Renal pelvis (tissue), 4 donors: ENCODE results near the gene TMEM161A. TPM values are rescaled to one million over a fixed set of nuclear protein-coding genes. Genes with fewer than 3 reads are reported as not detected.

ENCODE experiments used
- DNase-seq: peaks from one replicate; pipeline ENCODE4 v3.0.0-alpha.2; 2013
- polyA plus RNA-seq, 3 donors: library from polyadenylated mRNA; unstranded; fragments of 120-200 nt; gene quantifications; one replicate each; pipeline ENCODE4 v1.2.1, GENCODE V29; 2013; ENCODE audit not compliant: insufficient read length in 3 of 3

TMEM161A gene
- polyA plus RNA-seq, 3 donors, result 39.3 to 45.5 (median 39.5) TPM

DNA sequence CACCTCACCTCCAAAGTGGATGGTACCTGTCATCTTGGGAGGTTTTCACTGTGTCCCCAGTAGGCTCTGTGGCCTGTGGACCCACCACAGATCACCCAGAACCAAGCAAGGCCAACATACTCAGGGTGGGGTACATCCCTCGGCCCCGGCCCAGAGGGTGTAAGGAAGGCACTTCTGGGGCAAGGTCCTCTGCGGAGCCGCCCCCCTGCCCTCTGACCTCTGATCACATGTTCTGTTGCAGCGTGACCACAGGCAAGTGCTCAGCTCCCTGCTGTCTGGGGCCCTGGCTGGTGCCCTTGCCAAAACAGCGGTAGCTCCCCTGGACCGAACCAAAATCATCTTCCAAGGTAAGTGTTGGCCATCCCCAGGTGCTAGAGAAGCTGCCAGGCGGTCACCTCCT is 36.7 kb downstream of the TMEM161A start:
- DNase-seq, result no peak

GRCh38 chr19:19098703-19099632 is 39.3 kb downstream of the TMEM161A start:
- no peak for DNase-seq

DNA sequence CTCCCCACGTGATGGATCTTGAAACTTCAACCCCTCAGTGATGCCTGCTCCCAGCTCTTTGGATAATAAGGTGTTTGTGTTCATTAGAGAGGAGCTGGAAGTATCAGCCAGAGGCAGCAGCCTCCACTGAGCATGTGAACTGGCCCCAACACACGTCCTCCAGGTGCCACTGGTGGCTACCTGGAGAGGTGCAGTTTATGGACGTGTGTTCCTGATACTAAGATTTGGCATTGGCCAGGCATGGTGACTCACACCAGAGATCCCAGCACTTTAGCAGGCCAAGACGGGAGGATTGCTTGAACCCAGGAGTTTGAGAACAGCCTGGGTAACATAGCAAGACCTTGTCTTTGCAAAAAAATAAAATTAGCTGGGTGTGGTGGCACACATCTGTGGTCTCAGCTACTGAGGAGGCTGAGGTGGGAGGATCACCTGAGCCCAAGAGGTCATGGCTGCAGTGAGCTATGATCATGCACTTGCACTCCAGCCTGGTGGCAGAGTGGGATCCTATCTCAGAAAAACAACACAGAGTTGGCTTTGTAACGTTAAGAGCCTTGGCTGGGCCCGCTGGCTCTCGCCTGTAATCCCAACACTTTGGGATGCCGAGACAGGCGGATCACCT is 40.1 kb downstream of the TMEM161A start:
- DNase-seq, result no peak

DNA sequence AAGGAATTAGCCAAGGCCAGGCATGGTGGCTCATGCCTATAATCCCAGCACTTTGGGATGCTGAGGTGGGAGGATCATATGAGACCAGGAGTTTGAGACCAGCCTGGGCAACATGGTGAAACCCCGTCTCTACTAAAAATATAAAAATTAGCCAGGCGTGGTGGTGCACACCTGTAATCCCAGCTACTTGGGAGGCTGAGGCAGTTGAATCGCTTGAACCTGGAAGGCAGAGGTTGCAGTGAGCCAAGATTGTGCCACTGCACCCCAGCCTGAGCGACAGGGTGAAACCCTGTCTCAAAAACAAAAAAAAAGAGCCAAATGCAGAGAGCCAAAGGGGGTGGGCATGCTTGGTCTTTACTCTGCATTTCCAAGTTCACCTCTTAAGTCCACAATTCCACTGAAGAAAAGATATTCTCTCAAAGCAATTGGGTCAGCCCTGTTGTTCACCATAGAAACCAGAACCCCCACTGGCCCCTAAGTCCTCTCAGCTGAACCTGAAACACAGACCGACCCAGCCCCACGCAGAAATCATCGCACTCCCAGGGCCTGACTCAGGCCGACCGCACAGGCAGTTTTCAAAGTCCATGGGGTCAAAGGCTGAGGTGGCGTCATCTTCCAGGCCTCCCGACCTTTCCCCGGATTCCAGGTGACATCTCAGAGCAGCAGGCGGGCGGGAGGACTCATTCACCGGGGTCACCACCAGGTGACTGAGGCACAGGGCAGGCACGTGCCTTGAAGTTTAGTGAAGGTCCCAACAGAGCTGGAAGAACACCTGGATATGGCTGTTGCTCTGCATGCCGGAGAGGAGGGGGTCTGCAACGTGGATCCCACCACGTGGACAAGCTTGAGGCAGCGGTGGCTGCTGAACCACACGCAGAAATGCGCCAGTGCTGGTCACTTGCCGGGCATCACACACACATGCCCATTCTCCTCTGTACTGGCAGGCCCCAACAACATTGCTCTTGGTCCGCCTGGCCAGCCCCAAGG is 41.3 kb downstream of the TMEM161A start:
- no peak for DNase-seq

DNA sequence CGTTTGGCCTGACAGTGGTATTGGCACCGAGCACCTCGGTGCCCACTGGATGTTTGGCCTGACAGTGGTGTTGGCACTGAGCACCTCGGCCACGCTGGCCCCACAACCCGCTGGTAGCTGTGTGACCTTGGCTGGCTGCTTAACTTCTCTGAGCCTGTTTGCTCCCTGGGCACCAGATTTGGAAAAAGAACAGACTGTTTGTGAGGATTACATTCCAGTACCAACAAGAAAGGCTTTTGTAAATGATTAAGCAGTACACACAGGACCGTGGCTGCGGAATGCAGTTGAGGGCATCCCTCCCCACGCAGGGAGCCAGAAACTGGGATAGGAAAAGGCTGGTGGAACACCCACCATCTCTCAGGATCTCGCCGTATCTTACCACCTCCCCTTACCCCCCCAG is 42.6 kb downstream of the TMEM161A start:
- no peak for DNase-seq

DNA sequence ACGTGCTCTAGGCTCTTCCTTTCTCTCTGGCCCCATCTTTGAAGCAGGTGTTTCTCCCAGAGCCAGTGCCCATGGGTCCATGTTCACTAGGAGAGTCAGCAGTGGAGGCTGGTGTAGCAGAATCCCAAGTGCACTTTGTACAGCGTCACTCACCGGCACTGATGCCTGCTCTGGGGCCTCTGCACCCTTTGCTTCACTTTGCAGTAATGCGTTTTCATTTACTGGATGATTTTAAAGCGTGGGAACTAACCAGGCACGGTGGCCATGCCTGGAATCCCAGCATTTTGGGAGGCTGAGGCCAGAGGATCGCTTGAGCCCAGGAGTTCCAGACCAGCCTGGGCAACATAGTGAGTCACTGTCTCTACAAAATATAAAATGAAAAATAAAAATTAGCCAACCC is 43.8 kb downstream of the TMEM161A start:
- DNase-seq, result no peak

- DNase-seq, result no peak
Measured at GRCh38 chr19:19087676-19088075, 50.6 kb downstream of the TMEM161A start.

- no peak for DNase-seq
Measured at GRCh38 chr19:19083413-19084178, 54.7 kb downstream of the TMEM161A start.

DNA sequence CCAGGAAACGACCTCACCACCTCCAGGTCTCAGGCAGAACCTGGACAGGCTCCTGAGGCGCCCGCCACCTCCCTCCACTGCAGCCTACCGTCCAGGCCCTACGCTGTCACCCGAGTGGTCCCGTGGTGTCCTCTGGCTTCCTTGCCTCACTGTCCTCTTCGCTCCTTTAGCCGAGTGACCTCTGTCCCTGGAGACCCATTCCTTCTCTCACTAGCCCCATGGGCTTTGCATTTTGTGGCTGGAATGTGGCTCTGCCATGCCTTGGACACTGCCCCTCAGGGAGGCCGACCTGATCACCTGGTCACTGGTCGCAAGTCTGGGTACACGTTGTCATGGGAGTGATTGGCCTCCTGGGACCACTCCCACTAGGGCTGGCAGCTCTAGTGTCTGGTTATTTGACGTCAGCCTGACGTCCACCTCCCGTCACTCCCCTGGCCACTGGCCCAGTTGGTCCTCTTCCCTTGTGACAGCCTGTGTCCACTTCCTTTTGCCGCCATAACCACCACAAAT is 56.6 kb downstream of the TMEM161A start:
- DNase-seq, result no peak

GRCh38 chr19:19079571-19079970 is 58.7 kb downstream of the TMEM161A start:
- no peak for DNase-seq

- no peak for DNase-seq
Measured at GRCh38 chr19:19078801-19079200, 59.5 kb downstream of the TMEM161A start.

- no peak for DNase-seq
Measured at GRCh38 chr19:19077103-19077502, 61.2 kb downstream of the TMEM161A start.

- DNase-seq, result no peak
Measured at GRCh38 chr19:19076476-19076875, 61.8 kb downstream of the TMEM161A start.

DNA sequence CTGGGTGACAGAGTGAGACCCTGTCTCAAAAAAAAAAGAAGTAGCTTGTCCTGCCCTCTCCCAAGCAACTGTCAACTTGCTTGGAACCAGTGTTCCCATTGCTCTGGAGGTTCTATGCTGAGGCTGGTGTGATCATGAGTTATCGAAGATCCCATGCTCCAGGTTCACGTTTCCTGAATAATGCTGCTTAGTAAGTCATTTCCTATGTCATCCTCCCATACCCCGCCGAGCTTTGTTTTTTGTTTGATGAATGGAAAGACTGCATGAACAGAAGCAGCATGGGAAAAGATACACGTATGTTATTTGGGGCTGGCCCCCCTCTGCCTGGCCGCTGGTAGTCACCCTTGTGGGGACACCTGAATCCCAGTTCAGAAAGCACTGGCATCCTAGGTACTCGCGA is 63.2 kb downstream of the TMEM161A start:
- DNase-seq, result no peak

DNA sequence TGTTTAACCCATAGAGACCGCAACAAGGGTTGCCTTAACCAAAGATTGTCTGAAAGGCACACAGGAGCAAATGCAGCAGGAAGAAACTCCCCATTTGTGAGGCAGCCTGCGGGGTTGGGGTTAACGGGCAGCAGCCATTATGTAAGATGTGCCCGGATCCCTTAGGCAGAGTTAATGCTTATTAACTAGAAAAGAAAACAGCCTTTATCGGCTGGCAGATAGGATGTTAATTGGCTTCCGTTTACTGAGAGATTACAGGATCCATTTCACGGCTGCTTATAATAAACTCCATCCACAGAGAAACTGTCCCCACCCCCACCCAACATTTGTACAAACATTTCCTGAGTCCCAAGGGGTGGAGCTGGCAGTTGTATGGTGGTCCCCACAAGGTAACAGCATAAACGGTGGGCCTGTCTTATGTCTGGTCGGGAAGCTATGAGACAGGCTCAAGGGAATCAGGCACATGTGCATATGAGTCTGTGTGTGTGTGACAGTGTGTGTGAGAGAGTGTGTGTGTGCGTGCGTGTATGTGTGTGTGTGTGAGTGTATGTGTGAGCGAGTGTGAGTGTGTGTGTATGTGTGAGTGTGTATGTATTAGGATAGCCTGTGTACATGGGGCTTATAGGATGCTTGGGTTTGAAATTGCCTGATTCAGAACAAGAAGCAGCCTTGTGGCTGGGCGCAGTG is 63.9 kb downstream of the TMEM161A start:
- no peak for DNase-seq

DNA sequence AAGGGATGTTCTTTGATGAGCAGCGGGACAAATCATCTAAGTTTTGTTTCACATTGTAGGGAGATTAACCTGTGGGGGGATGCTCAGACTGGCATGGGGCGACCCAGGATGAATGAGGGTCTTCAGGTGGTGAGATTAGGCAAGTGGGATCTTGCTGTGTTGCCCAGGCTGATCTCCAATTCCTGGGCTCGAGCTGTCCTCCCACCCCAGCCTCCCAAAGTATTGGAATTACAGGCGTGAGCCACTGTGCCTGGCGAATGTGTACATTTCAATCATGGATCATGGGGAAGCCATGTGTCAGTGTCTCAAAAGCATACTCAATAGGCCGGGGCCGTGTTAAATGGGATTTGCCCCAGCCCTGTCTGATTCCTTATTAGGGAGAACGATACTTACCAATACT is 66.4 kb downstream of the TMEM161A start:
- DNase-seq, result no peak
